ENCODE measurements around the gene ERFL.

- TF ChIP-seq POLR2A (IDR thresholded peaks at IDR 0.05), result no peak
- no peak for TF ChIP-seq CTCF (IDR thresholded peaks at IDR 0.05)
Measured at GRCh38 chr19:41915021-41915775, 13.1 kb downstream of the ERFL start.
